Neural crest cell (in vitro differentiated cells): ENCODE data around the gene UNC5C. TPM values are rescaled to one million over a fixed set of nuclear protein-coding genes. Genes with fewer than 3 reads are reported as not detected.

Experiments used
- DNase-seq: peaks from one replicate; pipeline ENCODE4 v3.0.0; 2021; ENCODE audit warnings: low read depth, mixed read lengths, low spot score
- H3K27ac Mint-ChIP-seq: one replicate; pipeline ENCODE4 v1.8.0; 2021; ENCODE audit warnings: mild to moderate bottlenecking, mixed read lengths; ENCODE audit not compliant: unreplicated experiment
- H3K27me3 Mint-ChIP-seq: 2 replicates; pipeline ENCODE4 v1.8.0; 2021; ENCODE audit warnings: low read depth, mild to moderate bottlenecking, mixed read lengths
- H3K36me3 Mint-ChIP-seq: 2 replicates; pipeline ENCODE4 v1.8.0; 2021; ENCODE audit warnings: low read depth, mild to moderate bottlenecking, mixed read lengths
- H3K4me1 Mint-ChIP-seq: 2 replicates; pipeline ENCODE4 v1.8.0; 2021; ENCODE audit warnings: mixed read lengths
- H3K4me3 Mint-ChIP-seq: one replicate; pipeline ENCODE4 v1.8.0; 2021; ENCODE audit warnings: mild to moderate bottlenecking, mixed read lengths
- H3K9me3 Mint-ChIP-seq: 2 replicates; pipeline ENCODE4 v1.8.0; 2021; ENCODE audit warnings: mixed read lengths
- total RNA-seq: library from RNA; stranded (reverse); gene quantifications from 2 replicates; pipeline ENCODE4 v1.2.1, GENCODE V29; 2021
- TF ChIP-seq, protein P1 (sequence below): fragments of 200-600 bp; sonication (generic); conservative IDR thresholded peaks from 2 replicates; pipeline ENCODE4 v1.5.0; 2021; ENCODE audit warnings: antibody characterized with exemption, mild to moderate bottlenecking

UNC5C gene
- total RNA-seq, 1 donor from 2014 or later = 6.5 TPM

DNA sequence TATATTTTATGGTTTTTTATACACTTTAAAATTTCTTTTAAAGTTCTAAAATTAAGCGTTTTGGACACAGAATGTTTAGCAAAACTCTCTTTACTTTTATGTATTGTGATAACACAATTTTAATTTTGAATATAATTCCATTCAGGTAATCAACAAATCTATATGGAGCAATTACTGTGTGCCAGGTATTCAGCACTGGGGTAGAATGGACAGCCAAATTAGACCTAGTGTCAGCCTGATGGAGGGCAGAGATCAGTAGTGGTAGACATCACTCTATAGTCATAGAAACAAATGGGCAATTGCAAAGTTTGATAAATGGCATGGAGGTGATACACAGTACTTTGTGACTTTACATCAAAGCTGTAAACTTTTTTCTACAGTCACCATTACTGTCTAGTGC lies 41.8 kb upstream of the UNC5C start:
- Mint-ChIP-seq H3K27ac (no peak overlapping the region), H3K9me3 (no peaks in the 10 kb centered on the region), H3K4me3 (no peak overlapping the region), H3K36me3 (no peaks in the 10 kb centered on the region), H3K27me3 (no peaks in the 10 kb centered on the region), H3K4me1 (no peaks in the 10 kb centered on the region)
- DNase-seq = no peak
- TF ChIP-seq, protein P1, sequence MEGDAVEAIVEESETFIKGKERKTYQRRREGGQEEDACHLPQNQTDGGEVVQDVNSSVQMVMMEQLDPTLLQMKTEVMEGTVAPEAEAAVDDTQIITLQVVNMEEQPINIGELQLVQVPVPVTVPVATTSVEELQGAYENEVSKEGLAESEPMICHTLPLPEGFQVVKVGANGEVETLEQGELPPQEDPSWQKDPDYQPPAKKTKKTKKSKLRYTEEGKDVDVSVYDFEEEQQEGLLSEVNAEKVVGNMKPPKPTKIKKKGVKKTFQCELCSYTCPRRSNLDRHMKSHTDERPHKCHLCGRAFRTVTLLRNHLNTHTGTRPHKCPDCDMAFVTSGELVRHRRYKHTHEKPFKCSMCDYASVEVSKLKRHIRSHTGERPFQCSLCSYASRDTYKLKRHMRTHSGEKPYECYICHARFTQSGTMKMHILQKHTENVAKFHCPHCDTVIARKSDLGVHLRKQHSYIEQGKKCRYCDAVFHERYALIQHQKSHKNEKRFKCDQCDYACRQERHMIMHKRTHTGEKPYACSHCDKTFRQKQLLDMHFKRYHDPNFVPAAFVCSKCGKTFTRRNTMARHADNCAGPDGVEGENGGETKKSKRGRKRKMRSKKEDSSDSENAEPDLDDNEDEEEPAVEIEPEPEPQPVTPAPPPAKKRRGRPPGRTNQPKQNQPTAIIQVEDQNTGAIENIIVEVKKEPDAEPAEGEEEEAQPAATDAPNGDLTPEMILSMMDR = no peak

DNA sequence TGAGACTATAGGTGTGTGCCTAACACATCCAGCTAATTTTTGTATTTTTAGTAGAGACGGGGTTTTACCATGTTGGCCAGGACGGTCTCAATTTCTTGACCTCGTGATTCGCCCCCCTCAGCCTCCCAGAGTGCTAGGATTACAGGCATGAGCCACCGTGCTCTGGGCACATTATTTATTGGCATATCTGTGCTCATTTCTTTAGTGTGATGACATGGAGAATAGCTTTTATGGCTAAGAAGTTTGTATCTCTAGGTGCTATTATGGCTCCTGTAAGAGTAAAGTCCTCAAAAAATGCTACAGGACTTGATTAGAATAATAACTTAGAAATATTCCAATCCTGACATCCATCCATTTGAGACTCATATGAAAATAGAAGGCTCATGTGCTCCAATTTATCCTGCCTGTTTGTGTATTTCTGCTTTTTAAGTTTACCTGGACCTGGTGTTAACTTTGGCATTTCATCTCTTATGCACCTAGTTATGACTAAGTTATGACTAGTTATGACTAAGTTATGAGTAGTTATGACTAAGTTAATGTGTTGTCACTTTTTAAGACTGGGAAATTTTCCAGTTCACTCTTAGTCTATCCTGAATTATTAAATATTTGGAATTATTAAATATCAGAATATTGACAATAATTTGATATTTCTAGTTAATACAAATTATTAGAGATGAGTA lies 36.4 kb upstream of the UNC5C start:
- TF ChIP-seq, protein P1 = no peak

DNA sequence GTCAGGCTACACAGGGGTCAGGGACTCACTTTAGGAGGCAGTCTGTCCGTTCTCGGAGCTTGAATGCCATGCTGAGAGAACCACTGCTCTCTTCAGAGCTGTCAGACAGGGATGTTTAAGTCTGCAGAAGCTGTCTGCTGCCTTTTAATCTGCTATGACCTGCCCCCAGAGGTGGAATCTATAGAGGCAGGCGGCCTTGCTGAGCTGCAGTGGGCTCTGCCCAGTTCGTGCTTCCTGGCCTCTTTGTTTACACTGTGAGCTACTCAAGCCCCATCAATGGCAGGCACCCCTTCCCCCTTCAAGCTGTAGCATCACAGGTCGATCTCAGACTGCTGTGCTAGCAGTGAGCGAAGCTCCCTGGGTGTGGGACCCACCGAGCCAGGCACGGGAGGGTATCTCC lies 31.5 kb upstream of the UNC5C start:
- H3K27ac Mint-ChIP-seq = no peak overlapping the region
- H3K4me3 Mint-ChIP-seq = no peak overlapping the region
- no peak for DNase-seq
- TF ChIP-seq, protein P1 = no peak
- H3K27me3 Mint-ChIP-seq = no peaks in the 10 kb centered on the region
- H3K9me3 Mint-ChIP-seq = peaks cover 28% of the 10 kb centered on the region
- peaks cover 29% of the 10 kb centered on the region for H3K36me3 Mint-ChIP-seq
- H3K4me1 Mint-ChIP-seq = no peaks in the 10 kb centered on the region

More for the DNA sequence above, 36.4 kb upstream of the UNC5C start:
- H3K9me3 Mint-ChIP-seq = peaks cover 3% of the 10 kb centered on the region
- no peak overlapping the region for H3K27ac Mint-ChIP-seq
- H3K27me3 Mint-ChIP-seq = no peaks in the 10 kb centered on the region
- DNase-seq = no peak
- no peaks in the 10 kb centered on the region for H3K4me1 Mint-ChIP-seq
- H3K4me3 Mint-ChIP-seq = no peak overlapping the region
- H3K36me3 Mint-ChIP-seq = no peaks in the 10 kb centered on the region

DNA sequence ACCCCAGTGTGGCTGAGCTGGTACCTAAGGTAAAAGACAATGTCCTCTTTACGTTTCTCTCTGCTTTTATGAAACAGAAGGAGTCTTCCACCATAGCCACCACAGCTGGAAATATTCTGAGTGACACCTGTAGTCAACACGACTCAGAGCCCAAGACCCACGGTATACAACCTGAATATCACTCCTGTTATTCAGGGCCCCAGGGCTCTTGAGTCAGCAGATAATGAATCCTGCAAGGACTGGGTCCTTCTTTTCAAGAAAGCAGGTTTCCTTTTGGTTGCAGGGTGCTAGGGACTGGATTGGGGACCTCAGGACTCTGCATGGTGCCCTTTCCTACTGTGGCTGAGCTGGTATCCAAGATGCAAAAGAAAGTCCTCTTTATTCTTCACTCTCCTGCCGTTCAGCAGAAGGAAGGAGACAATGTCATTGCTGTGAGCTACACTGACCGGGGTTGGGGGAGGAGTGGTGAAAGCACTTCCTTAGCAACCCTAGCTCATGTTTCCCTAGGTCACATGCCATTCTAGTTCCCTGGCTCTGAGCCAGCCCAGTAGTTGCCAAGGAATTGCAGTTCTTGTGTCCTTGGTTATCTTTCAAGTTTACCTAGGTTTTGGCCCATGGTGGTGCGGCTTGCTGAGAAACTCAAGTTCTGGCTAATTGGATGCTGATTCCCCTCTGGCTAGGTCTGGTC lies 23.7 kb upstream of the UNC5C start:
- DNase-seq = no peak
- Mint-ChIP-seq H3K27ac (peak overlapping the region; percentile 63), H3K9me3 (peaks cover 34% of the 10 kb centered on the region), H3K27me3 (no peaks in the 10 kb centered on the region), H3K4me3 (no peak overlapping the region), H3K4me1 (peaks cover 10% of the 10 kb centered on the region), H3K36me3 (peaks cover 18% of the 10 kb centered on the region)
- TF ChIP-seq, protein P1 = no peak

DNA sequence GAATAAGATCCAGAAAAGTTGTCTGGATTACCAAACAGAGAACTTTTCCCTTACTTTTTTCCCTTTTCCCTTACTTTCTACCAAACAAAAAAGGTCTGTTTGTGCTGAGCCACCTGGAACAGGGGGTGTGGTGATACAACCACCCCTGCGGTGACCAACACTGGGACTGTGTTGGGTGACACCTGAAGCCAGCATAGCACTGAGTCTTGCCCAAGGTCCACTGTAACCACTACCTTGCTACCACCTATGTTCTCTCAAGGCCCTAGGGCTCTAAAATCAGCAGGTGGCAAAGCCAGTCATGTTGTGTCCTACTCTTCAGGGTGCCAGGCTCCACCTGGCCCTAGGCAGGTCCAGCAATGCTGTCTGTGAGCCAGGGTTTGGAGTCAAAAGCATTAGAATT lies 22.8 kb upstream of the UNC5C start:
- Mint-ChIP-seq H3K27me3 (no peaks in the 10 kb centered on the region), H3K27ac (no peak overlapping the region), H3K4me3 (no peak overlapping the region), H3K4me1 (peaks cover 10% of the 10 kb centered on the region), H3K9me3 (peaks cover 30% of the 10 kb centered on the region), H3K36me3 (peaks cover 17% of the 10 kb centered on the region)
- no peak for DNase-seq
- TF ChIP-seq, protein P1 = no peak
